Hepatocyte (in vitro differentiated cells): ENCODE measurements around the gene EPSTI1. TPM values are rescaled to one million over a fixed set of nuclear protein-coding genes. Genes with fewer than 3 reads are reported as not detected.

Experiments used
- DNase-seq: peaks from one replicate; pipeline ENCODE4 v3.0.0-alpha.2; 2016; ENCODE audit warnings: low spot score
- H2AFZ ChIP-seq: fragments of 200-600 bp; sonication (generic); 2 replicates; pipeline ENCODE4 v1.6.0; 2016; ENCODE audit warnings: antibody characterized with exemption, mild to moderate bottlenecking
- H3K27ac ChIP-seq: fragments of 200-600 bp; sonication (generic); 2 replicates; pipeline ENCODE4 v1.5.1; 2016; ENCODE audit warnings: mild to moderate bottlenecking
- H3K27me3 ChIP-seq: fragments of 200-600 bp; sonication (generic); 2 replicates; pipeline ENCODE4 v1.6.1; 2016
- H3K36me3 ChIP-seq: fragments of 200-600 bp; sonication (generic); replicated peaks from 2 replicates; pipeline ENCODE4 v1.5.1; 2016; ENCODE audit warnings: low read depth; ENCODE audit not compliant: insufficient read depth
- H3K4me1 ChIP-seq: fragments of 200-600 bp; sonication (generic); 2 replicates; pipeline ENCODE4 v1.5.1; 2016; ENCODE audit warnings: mild to moderate bottlenecking, moderate library complexity; ENCODE audit not compliant: insufficient read depth
- H3K4me2 ChIP-seq: fragments of 200-600 bp; sonication (generic); 2 replicates; pipeline ENCODE4 v1.6.0; 2016
- H3K4me3 ChIP-seq: fragments of 200-600 bp; sonication (generic); 2 replicates; pipeline ENCODE4 v1.5.1; 2016; ENCODE audit warnings: mild to moderate bottlenecking
- H3K79me2 ChIP-seq: fragments of 200-600 bp; sonication (generic); 2 replicates; pipeline ENCODE4 v1.6.0; 2017; ENCODE audit warnings: mild to moderate bottlenecking
- H3K9me2 ChIP-seq: fragments of 200-600 bp; sonication (generic); replicated peaks from 2 replicates; pipeline ENCODE4 v1.6.0; 2017; ENCODE audit warnings: mild to moderate bottlenecking; ENCODE audit not compliant: insufficient read depth
- H3K9me3 ChIP-seq: fragments of 200-600 bp; sonication (generic); 2 replicates; pipeline ENCODE4 v1.5.1; 2016; ENCODE audit warnings: low read depth, mild to moderate bottlenecking
- H4K20me1 ChIP-seq: fragments of 200-600 bp; sonication (generic); 2 replicates; pipeline ENCODE4 v1.6.0; 2016; ENCODE audit warnings: mild to moderate bottlenecking; ENCODE audit not compliant: insufficient read depth, poor library complexity, severe bottlenecking
- EZH2 ChIP-seq: fragments of 200-600 bp; sonication (generic); IDR thresholded peaks from 2 replicates; pipeline ENCODE4 v1.6.1; 2016; ENCODE audit warnings: antibody characterized with exemption, mild to moderate bottlenecking, borderline replicate concordance
- EZH2phosphoT487 ChIP-seq: fragments of 200-600 bp; sonication (generic); IDR thresholded peaks from one replicate; pipeline ENCODE4 v1.6.1; 2018; ENCODE audit warnings: antibody characterized with exemption, mild to moderate bottlenecking, low read depth, moderate library complexity; ENCODE audit not compliant: unreplicated experiment, severe bottlenecking
- WGBS: methylation state at CpG from one replicate; pipeline ENCODE4 v1.1.6; 2016; ENCODE audit warnings: low lambda C conversion rate; ENCODE audit errors: missing lambda C conversion rate; 5-methylcytosine and 5-hydroxymethylcytosine counted together
- polyA plus RNA-seq: library from polyadenylated mRNA; unstranded; fragments of >200 nt; fragmentation: Nextera tagmentation; extraction: Ambion mirVana; gene quantifications from 2 replicates; pipeline ENCODE4 v1.2.1, GENCODE V29; 2016
- total RNA-seq: library from RNA; depleted of rRNA; stranded (reverse); fragments of >200 nt; gene quantifications from 2 replicates; pipeline ENCODE4 v1.2.3, GENCODE V29; 2014
- TF ChIP-seq, protein P1 (sequence below): fragments of 200-600 bp; sonication (generic); IDR thresholded peaks from 2 replicates; pipeline ENCODE4 v1.5.1; 2016; ENCODE audit warnings: antibody characterized with exemption, mild to moderate bottlenecking; ENCODE audit not compliant: poor library complexity

The EPSTI1 gene
- total and polyA plus RNA-seq, 2 experiments from 2014 or later = 24.5 to 31.0 TPM

DNA sequence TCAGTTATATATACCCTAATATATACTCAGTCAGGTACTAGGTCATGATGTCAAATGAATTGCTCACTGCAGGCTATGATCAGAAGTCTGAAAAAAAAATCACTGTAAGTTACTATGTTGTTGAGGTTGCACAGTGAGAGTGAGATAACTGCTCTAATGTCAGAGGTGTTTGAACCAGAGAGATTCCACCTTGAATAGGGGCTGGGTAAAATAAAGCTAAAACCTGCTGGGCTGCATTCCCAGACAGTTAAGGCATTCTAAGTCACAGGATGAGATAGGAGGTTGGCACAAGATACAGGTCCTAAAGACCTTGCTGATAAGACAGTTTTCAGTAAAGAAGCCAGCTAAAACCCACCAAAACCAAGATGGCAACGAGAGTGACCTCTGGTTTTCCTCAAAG, 10.2 kb downstream of the EPSTI1 start:
- Histone ChIP-seq H3K79me2 (peaks cover 6% of the 10 kb centered on the region), H3K4me2 (peak overlapping the region; percentile 30), H4K20me1 (no peaks in the 10 kb centered on the region), H3K9me3 (no peaks in the 10 kb centered on the region), H3K27me3 (no peaks in the 10 kb centered on the region), H3K27ac (peak overlapping the region; percentile 87), H3K36me3 (no peaks in the 10 kb centered on the region), H3K9me2 (no peaks in the 10 kb centered on the region), H2AFZ (no peak overlapping the region), H3K4me1 (peaks cover 28% of the 10 kb centered on the region), H3K4me3 (no peak overlapping the region)
- DNase-seq = peak; percentile 22
- TF ChIP-seq EZH2phosphoT487 (no peak), EZH2 (no peak)
- TF ChIP-seq, protein P1, sequence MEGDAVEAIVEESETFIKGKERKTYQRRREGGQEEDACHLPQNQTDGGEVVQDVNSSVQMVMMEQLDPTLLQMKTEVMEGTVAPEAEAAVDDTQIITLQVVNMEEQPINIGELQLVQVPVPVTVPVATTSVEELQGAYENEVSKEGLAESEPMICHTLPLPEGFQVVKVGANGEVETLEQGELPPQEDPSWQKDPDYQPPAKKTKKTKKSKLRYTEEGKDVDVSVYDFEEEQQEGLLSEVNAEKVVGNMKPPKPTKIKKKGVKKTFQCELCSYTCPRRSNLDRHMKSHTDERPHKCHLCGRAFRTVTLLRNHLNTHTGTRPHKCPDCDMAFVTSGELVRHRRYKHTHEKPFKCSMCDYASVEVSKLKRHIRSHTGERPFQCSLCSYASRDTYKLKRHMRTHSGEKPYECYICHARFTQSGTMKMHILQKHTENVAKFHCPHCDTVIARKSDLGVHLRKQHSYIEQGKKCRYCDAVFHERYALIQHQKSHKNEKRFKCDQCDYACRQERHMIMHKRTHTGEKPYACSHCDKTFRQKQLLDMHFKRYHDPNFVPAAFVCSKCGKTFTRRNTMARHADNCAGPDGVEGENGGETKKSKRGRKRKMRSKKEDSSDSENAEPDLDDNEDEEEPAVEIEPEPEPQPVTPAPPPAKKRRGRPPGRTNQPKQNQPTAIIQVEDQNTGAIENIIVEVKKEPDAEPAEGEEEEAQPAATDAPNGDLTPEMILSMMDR = no peak
- 11% methylated on average over 1 of the region's 1 CpG for WGBS

DNA sequence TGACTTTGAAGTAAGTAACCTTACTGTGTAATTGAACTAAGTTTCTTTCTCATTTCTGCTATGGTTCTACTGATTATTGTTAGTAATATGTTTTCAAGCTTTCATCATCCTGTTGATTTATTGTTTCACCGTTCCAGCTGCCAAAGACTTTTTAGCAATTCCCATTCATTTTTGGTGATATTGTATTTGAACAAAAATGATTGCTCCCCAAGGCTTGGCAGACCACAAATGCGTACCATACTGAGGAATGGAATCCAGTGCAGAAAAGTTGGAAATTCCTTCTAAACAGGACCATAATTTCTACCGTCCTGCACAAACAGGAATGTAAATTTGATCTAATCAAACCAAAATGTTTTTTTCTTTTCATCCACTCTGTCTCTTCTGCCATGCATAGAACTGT, 10.7 kb downstream of the EPSTI1 start:
- Histone ChIP-seq H3K27ac (peak overlapping the region; percentile 87), H3K9me3 (no peaks in the 10 kb centered on the region), H3K4me3 (no peak overlapping the region), H3K27me3 (no peaks in the 10 kb centered on the region), H3K9me2 (no peaks in the 10 kb centered on the region), H4K20me1 (no peaks in the 10 kb centered on the region), H3K4me2 (no peak overlapping the region), H3K4me1 (peaks cover 28% of the 10 kb centered on the region), H3K79me2 (peaks cover 6% of the 10 kb centered on the region), H3K36me3 (no peaks in the 10 kb centered on the region), H2AFZ (no peak overlapping the region)
- 40% methylated on average over 3 of the region's 3 CpGs for WGBS
- no peak for DNase-seq
- TF ChIP-seq EZH2phosphoT487 = no peak
- TF ChIP-seq, protein P1 = no peak

DNA sequence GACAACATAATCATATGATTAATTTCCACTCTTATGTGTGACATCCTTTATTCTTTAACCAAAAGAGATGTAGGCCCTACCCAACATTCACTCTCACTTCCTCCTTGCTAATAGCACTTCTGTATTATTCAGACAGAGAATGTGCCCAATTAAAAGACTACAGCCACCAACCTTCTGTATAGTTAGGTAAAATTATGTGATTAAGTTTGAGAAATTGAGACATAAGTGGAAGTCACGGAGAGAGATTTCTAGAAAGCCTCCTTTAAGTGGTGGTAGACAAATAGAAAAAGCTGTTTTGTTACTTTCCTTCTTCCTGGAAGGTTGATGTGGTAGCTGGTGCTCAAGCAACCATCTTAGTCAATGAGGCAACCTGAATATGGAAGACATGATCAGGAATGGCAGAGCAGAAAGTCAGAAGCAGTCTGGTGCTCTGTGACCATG, 14.8 kb downstream of the EPSTI1 start:
- TF ChIP-seq EZH2phosphoT487 (no peak), EZH2 (no peak)
- TF ChIP-seq, protein P1 = no peak
- H3K79me2 ChIP-seq = peaks cover 10% of the 10 kb centered on the region
- 83% methylated on average over 1 of the region's 1 CpG for WGBS

DNA sequence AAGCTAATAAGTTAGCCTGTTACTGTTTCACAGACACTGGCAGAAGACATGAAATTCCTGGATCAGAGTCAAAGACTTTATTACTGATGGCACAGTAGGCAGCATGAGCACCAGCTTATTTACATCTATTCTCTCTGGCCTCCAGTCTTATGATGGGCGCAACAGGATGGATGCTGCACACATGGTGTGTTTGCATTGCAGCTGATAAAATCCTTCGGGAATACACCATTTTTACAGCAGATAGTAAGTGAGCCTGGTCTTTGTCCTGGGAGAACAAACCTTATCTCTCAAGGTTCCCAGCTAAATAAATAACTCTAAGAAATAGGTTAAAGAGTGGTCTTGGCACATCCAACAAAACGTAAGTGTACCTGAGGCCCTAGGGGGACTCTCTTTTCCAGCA, 16.0 kb downstream of the EPSTI1 start:
- Histone ChIP-seq H3K27me3 (no peaks in the 10 kb centered on the region), H3K36me3 (no peaks in the 10 kb centered on the region), H2AFZ (no peak overlapping the region), H3K4me2 (no peak overlapping the region), H3K9me3 (no peaks in the 10 kb centered on the region), H3K4me3 (no peak overlapping the region), H3K9me2 (no peaks in the 10 kb centered on the region), H4K20me1 (no peaks in the 10 kb centered on the region), H3K27ac (no peak overlapping the region), H3K79me2 (peaks cover 10% of the 10 kb centered on the region), H3K4me1 (peaks cover 2% of the 10 kb centered on the region)
- 44% methylated on average over 3 of the region's 3 CpGs for WGBS
- peak; percentile 14 for DNase-seq
- TF ChIP-seq EZH2 (no peak), EZH2phosphoT487 (no peak)
- TF ChIP-seq, protein P1 = no peak

More for the DNA sequence above, 14.8 kb downstream of the EPSTI1 start:
- H3K4me3 ChIP-seq = no peak overlapping the region
- H3K36me3 ChIP-seq = no peaks in the 10 kb centered on the region
- H3K4me2 ChIP-seq = no peak overlapping the region
- H3K27ac ChIP-seq = no peak overlapping the region
- no peaks in the 10 kb centered on the region for H3K9me2 ChIP-seq
- no peaks in the 10 kb centered on the region for H3K9me3 ChIP-seq
- no peaks in the 10 kb centered on the region for H3K27me3 ChIP-seq
- no peaks in the 10 kb centered on the region for H4K20me1 ChIP-seq
- H3K4me1 ChIP-seq = peaks cover 14% of the 10 kb centered on the region
- no peak for DNase-seq
- H2AFZ ChIP-seq = no peak overlapping the region
